ENCODE measurements around the gene ZNF430. TPM values are rescaled to one million over a fixed set of nuclear protein-coding genes. Genes with fewer than 3 reads are reported as not detected.
"Not testable (repeated sequence)": the region's sequence is repeated elsewhere in the genome, so short reads cannot be mapped to it uniquely, and the experiment has no call there.

ZNF430 gene
- 1.2 and 2.3 TPM in 2 replicates for total RNA-seq (2014; rRNA removed; shearing (Covaris generic))

DNA sequence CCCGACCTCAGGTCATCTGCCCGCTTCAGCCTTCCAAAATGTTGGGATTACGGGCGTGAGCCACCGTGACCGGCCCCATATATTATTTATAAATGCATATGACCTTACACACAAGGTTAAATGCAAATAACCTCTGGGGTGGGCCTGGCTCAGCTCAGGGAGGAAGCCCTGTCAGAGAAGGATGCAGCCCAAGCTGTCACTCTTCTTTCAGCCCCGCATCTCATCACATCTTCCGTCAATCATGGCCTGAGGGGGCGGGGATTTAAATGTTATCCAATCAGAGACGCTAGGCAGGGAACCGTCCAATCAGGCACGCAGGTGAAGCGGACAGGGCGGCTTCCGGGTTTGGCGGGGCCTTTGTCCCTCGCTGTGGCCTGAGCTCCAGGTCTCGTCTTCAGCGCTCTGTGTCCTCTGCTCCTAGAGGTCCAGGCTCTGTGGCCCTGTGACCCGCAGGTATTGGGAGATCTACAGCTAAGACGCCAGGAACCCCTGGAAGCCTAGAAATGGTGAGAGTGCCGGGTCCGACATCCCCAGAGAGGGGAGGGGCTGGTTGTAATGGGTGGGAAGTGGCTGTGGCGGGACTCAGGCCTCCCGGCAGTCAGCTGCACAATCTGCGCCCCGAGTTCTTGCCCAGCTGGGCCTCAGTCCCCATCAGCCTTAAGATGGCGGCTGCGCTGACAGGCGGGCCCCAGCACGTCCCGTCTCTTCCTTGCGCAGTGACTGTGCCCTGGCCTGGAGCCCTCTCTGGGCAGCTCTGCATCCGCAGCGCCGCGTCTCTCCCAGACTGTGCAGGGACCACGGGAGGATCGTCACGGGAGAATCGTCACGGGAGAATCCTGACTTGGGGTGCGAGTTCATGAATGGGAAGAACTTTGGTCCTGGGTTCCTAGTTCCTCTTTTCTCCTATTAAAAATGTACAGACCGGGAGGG lies at the start of gene ZNF430:
Gene ZNF430 (plus strand): TSS at position 360 of the 930 bp plus-strand sequence. CDS start 144 bp downstream, at position 504.
- DNase-seq (ENCODE audit: low spot score): peak; percentile 90

DNA sequence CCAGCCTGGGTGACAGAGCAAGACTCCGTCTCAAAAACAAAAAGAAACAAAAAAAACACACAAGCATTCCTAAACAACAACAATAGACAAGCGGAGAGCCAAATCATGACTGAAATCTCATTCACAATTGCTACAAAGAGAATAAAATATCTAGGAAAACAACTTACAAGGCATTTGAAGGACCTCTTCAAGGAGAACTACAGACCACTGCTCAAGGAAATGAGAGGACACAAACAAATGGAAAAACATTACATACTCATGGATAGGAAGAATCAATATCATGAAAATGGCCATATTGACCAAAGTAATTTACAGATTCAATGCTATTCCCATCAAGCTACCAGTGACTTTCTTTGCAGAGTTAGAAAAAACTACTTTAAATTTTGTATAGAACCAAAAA lies 27.7 kb upstream of the ZNF430 start:
- DNase-seq (ENCODE audit: low spot score): not testable (repeated sequence)

DNA sequence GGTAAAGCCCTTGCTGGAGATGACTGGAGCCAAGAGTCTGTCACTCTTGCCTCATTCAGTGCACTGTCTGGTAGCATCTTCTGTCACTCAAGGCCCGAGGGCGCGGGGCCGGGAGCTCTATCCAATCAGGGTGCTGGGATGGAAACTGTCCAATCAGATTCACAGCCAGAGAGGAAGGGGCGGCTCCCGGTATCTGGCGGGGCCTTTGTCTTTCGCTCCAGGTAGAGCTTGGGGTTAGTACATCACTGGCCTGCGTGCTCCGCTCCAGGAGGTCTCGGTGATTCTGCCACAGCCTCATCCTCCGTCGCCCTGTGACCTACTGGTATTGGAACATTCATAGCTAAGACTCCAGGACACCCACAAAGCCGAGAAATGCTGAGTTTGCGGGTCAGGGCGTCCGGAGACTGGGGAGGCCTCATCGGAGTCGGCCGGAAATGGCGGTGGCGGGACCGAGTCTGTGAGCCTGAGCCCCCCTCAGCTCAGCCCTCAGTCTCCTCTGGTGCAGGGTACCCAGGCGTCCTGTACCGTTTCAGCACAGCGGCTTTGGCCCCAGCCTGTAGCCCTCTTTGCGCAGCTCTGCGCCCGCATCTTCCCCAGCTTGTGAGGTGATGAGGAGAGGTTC lies 20.6 kb upstream of the ZNF430 start:
- DNase-seq (ENCODE audit: low spot score): no peak

DNA sequence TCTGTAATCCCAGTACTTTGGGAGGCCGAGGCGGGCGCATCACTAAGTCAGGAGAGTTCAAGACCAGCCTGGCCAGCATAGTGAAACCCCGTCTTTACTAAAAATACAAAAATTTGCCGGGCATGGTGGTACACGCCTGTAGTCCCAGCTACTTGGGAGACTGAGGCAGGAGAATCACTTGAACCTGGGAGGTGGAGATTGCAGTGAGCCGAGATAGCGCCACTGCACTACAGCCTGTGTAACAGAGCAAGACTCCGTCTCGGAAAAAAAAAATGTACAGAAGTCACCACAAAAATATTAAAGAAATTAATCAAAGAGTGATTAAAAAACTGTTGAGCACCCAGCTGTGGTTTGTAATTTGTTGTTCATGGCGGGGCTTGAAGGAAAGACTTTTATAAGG lies 781 bp downstream of the ZNF430 start:
- DNase-seq (ENCODE audit: low spot score): not testable (repeated sequence)

DNA sequence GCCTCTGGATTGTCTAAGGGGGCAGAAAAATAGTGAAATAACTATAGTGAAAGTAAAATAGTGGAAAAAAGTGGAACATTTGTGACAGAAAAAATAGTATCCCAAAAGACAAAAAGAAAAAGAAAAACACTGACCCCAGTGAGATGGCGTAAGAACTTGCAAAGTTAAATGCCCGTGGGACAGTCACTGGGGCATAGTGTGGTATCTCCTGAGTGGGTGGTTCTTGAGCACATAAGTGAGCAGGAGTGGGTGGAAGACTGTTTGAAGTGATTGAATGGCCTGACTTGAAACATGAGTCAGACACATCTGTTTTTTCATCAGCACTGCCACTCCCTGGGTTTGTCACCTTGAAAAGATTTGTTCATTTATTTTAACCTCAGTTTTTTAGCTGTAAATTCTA lies 2.5 kb downstream of the ZNF430 start:
- no peak for DNase-seq (ENCODE audit: low spot score)

DNA sequence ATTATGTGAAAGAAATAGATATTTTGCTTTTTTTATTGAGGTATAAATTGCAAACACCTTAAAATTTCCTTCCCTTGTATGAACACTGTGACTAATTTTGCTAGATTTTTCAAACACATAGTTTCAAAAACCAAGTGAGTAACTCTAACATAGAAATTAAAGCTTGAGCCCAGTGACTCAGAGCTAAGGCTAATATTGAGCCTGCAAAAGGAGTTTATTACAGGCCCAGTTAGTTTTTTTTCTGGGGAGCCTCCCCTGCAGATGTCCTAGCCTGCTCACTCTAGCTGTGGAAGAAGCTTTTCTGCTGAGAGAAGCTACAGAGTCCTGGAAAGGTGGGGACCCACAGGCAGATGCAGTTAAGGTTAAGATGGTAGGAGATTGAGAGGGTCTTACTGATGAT lies 3.4 kb downstream of the ZNF430 start:
- DNase-seq (ENCODE audit: low spot score): no peak

DNA sequence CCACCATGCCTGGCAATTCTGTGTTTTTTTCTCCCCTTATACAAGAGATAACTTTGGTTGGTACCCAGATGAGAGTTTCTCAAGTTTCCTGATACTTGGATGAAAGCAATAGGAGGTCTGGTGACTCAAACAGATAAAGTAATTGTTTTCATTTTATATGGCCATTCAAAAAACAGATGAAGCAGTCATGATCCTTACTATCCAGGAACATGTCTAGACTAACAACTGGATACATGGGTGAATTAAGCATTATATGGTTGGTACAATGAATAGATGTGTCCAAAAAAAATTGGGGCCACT lies 8.5 kb downstream of the ZNF430 start:
- no peak for DNase-seq (ENCODE audit: low spot score)

DNA sequence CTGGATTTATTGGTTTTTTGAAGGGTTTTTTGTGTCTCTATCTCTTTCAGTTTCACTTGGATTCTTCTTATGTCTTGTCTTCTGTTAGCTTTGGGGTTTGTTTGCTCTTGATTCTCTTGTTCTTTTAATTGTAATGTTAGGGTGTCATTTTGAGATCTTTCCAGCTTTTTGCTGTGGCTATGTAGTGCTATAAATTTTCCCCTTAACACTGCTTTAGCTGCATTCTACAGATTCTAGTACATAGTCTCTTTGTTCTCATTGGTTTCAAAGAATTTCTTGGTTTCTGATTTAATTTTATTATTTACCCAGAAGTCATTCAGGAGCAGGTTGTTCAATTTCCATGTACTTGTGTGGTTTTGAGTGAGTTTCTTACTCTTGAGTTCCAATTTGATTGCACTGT lies 24.6 kb downstream of the ZNF430 start:
- DNase-seq (ENCODE audit: low spot score): no peak

DNA sequence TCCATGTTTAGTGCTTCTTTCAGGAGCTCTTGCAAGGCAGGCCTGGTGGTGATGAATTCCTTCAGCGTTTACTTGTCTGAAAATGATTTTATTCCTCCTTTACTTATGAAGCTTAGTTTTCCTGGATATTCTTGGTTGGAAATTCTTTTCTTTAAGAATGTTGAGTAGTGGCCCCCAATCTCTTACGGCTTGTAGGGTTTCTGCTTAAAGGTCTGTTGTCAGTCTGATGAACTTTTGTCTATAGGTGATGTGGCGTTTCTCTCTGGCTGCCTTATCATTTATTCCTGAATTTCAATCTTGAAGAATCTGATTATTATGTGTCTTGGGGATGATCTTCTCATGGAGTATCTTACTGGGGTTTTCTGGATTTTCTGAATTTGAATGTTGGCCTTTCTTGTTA lies 26.0 kb downstream of the ZNF430 start:
- DNase-seq (ENCODE audit: low spot score): no peak

DNA sequence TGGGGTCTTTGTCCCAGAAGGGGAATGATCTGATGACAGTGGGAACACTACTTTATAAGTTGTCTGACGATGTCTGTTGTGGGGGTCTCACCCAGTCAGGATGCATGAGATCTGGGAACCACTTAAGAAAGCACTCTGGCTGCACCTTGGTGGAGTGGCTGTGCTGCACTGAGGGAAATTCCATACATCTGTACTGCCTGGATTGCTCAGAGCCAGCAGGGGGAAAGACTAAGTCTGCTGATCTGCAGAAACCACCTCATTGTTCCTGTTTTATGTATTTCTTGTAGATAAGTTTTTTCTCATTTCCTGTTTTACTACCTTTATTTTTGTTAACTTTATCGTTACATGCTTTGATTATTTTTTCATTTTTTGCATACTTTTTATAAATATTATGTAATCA lies 27.3 kb downstream of the ZNF430 start:
- no peak for DNase-seq (ENCODE audit: low spot score)

DNA sequence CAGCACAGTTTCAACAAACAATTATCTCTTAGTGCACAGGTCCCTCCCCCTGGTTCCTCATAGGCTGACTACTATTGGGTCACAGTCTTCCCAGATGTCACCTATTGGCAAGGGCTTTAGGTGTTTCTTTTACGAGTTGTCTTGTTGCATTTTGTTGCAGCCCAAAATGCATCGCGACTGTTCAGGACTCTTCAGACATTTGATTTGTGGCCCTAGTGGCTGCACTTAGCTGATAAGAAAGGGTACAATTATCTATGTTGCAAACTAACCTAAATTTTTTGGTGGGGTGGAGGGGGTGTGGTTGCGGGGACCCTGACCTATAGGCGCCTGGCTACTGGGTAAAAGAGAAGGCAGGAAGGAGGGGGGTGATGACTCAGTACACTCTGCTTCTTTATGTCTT lies 32.4 kb downstream of the ZNF430 start:
- no peak for DNase-seq (ENCODE audit: low spot score)

DNA sequence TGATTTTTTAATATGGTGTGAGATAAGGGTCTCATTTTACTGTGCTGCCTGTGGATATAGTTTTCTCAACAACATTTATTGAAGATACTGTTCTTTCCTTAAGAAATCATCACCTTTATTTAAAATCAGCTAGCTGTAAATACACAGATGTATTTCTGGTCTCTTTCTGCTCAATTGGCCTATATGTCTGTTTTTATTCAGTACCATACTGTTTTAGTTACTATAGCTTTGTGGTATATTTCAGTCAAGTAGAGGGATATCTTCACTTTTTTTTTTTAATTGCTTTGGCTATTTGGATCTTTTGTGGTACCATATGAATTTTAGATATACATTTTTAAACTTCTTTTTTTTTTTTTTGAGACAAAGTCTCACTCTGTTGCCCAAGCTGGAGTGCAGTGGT lies 44.9 kb downstream of the ZNF430 start:
- DNase-seq (ENCODE audit: low spot score): no peak

DNA sequence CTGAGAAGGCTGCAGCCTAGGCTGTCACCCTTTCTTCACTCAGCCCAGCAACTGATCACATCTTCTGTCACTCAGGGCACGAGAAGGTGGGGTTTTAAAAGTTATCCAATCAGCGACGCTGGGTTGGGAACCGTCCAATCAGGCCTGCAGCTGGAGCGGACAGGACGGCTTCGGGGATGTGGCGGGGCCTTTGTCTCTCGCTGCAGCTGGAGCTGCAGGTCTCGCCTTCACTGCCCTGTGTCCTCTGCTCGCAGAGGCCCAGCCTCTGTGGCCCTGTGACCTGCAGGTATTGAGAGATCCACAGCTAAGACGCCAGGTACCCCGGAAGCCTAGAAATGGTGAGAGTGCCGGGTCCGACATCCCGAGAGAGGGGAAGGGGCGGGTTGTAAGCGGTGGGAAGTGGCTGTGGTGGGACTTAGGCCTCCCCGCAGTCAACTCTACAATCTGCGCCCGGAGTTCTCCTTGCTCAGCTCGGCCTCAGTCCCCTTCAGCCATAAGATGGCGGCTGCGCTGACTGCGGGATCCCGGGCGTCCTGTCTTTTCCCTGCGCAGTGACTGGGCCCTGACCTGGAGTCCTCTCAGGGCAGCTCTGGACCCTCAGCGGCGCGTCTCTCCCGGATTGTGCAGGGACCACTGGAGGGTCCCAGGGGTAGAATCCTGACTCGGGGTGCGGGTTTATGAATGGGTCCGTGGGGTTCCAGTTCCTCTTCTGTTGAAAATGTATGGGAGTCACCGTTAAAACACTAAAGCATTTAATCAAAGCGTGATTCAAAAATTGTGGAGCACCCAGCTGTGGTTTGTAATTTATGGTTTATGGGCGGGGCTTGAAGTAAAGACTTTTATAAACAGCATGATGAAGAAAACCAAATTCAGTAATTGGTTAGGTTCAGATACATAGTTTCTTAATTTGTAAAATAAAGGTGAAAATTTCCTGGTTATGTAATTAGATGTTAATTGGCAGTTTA lies 61.8 kb downstream of the ZNF430 start, which contains the start of gene ZNF714:
Gene ZNF714 (plus strand): TSS at position 193 of the 965 bp plus-strand sequence. CDS start 16,066 bp downstream, outside the sequence.
- peak; percentile 92 for DNase-seq (ENCODE audit: low spot score)

DNA sequence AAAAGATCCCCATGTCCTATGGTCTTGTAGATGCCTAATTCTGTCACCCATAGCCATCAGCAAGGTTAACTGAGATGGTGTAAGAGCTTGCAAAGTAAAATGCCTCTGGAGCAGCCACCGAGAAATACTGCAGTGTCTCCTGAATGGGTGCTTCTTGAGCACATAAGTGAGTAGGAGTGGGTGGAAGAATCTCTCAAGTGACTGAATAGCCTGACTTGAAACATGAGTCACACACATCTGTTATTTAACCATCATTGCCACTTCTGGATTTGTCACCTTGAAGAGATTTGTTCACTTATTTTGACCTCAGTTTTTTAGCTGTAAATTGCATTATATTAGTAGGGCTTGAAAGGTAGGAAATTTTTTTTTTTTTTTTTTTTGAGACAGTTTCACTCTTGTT lies 63.9 kb downstream of the ZNF430 start:
- DNase-seq (ENCODE audit: low spot score): no peak

DNA sequence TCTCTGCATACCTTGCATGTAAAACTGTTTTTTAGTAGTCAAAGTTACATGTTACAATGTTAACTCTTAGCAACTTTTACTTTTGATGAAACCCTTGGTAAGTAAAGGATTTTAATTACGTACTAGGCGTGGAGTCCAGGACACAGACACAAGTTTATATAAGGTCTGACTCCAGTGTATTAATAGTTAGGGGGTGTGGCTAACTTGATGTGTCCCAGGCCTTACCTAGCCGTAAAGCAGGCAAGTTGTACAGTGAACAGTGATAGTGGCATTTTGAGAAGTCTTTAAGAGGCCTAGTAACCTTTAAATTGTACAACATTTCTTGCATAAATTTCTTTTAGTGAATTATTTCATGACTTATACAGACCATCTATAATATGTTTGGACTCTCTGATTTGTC lies 67.4 kb downstream of the ZNF430 start:
- DNase-seq (ENCODE audit: low spot score): no peak

DNA sequence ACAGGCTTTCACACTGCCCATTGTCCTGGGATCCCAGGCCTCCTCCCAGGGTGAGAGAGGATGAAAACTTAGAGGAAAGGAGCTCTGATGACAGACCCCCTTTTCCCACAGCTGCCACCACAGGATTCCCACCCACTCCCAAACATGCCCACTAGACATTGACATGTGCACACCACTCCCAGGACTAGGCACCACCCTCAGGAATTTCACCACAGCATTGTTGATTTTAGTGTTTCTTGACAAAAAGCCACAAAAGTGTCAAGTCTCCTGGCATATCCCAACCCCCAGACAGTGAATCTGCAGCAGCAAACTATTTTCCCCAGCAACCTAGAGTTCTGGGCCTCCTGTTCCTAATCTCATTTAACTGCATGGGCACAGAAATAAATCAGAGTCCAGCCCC lies 71.7 kb downstream of the ZNF430 start:
- DNase-seq (ENCODE audit: low spot score): no peak

DNA sequence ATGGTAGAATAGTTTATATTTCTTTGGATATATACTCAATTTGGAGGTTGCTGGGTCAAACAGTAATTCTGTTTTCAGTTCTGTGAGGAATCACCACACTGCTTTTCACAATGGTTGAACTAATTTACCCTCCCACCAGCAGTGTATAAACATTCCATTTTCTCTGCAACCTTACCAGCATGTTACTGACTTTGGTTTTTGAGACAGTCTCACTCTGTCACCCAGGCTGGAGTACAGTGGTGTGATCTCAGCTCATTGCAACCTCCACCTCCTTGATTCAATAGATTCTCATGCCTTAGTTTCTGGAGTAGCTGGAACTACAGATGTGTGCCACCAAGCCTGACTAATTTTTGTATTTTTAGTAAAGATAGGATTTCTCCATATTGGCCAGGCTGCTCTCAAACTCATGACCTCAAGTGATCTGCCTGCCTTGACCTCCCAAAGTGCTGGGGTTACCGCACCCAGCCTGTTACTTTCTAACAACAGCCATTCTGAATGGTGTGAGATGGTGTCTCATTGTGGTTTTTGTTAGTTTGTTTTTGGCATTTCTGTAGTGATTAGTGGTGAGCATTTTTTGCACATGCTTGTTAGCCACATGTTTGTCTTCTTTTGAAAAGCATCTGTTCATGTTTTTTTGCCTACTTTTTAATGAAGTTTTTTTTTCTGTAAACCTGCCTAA lies 74.0 kb downstream of the ZNF430 start:
- DNase-seq (ENCODE audit: low spot score): no peak

DNA sequence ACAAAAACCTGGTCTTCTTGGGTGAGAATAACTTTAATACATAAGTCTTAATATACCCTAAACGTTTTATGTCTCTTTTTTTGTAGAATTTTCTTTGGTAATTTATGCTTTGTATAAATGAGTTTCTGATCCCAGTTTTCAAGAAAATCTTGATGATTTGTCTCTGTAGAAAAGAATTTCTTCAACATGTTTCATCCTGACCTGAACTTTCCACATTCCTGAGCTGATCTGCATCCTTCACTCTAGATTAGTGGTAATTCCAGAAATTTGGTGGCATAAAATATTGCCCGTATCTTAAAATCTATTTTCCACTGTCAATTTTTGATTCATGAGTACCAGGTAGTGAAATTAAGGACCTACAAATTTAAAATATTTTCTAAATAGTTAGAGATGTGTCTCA lies 77.8 kb downstream of the ZNF430 start:
- DNase-seq (ENCODE audit: low spot score): no peak

DNA sequence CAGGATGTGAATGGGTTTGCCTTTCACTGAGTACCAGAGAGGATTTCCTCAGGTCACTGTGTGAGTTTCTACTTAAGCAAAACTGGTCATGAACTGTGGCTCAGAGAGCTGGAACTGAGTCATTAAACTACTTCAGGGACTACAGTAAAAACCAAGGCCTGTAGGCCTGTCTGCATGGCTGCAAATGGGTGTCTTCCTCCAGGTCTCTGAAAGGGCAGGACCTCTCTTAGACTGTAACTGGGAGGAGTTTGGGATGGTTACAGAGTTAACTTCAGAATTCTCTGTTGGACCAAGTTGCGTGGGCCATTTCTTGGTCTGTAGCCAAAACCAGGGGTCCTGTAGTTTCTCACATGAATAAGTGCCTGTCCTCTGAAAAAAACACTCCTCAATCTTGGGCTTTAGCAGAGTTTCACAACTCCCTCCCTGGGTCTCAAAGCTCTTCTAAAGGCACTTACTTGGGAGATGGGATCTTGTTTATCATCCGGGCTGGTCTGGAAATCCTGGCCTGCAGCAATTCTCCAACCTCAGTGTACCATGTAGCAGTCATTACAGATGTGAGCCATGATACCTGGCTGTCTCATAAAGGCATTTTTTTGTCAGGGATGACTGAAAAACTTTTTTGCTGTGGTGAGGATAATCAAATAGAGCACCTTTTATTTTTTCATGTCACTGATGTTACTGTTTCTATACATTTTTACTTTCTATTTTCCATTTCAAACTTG lies 81.2 kb downstream of the ZNF430 start:
- DNase-seq (ENCODE audit: low spot score): no peak

DNA sequence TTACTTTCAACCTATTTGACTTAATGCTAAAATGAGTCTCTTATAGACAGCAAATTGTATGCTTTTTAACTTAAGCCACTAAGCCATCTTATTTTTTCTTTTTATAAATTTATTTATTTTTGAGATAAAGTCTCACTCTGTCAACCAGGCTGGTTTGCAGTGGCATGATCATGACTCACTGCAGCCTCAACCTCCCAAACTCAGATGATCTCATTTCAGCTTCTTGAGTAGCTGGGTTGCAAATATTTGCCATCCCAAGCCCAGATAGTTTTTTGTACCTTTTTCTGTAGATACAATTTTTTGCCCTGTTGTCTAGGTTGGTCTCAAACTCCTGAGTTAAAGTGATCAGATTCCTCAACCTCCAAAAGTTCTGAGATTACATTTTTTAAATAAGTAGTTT lies 88.7 kb downstream of the ZNF430 start:
- no peak for DNase-seq (ENCODE audit: low spot score)

All from HT-29 (cell line).